K562 treated with DMSO at 1 percent for 4 hours (cell line): ENCODE measurements around the gene XDH. TPM values are rescaled to one million over a fixed set of nuclear protein-coding genes. Genes with fewer than 3 reads are reported as not detected.

Experiments
- total RNA-seq: library from RNA; unstranded; fragments of 300-600 nt; gene quantifications from 2 replicates; pipeline ENCODE4 v1.2.3, GENCODE V29; 2022; ENCODE audit not compliant: insufficient read depth

XDH gene
- total RNA-seq = not detected in 2 replicates

DNA sequence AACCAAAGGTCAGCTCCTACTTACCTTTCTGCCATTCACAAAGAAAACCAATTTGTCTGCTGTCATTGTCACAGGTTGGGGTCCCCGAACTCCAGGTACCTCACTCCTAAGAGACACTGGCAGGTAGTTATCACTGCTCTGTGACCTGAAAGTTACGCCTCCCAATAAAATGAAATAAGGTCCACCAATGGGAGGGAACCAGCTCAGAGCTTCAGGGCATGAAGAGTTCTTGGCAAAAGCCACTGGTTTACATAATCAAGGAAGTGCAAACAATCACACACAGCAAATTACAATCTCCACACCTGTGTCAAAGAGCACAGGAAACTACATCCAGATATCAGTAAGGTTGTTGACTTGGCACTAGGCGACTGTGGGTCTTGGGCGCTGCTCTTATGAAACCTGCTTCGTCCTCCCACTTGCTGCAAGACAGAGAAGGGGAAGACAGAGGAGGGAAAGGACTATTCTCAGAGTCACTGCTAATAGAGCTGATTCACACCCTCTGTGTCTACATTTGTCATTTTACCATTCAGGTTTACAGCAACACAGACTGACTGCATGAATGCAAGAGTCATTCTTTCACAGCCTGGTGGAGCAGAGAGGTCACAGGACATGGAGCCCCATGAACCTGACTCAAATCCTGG, at the start of gene XDH:
Gene XDH (minus strand): TSS at position 142 of the 641 bp plus-strand sequence. CDS start 76 bp downstream, at position 66.

Other genes starting within 250 kb of the XDH start
- not detected in 2 replicates for gene CAPN14, start 197.2 kb downstream of the XDH start, total RNA-seq
- 0.33 TPM in 1 of 2 replicates, not detected in the other for gene EHD3, start 180.6 kb downstream of the XDH start, total RNA-seq
- not detected in 2 replicates for gene SRD5A2, start 166.2 kb upstream of the XDH start, total RNA-seq